Measurements from ENCODE around the gene LRPAP1. TPM values are rescaled to one million over a fixed set of nuclear protein-coding genes. Genes with fewer than 3 reads are reported as not detected.

The LRPAP1 gene
- total and polyA plus RNA-seq, 2 donors (not counting 3 experiments of a cell fraction or from before 2014, with no cell fraction given): 90.1 to 170 TPM

DNA sequence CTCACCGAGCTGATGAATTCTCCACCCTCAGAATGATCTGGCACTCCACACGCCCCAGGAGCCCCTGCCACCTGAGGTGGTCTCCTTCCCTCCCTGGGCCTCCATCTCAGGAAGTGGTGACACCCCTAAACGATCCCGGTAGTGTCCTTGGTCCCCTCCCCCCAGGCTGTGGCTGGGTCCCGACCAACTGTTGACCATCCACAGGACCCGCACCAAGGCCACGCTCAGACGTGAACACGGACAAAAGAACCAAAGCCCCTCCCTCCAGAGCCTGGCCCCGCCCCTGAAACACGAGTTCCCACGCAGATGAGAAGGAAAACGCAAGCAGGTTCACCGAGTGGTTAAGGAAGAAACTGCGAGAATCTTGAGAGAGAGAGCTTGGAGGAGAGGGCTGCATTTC, 16.6 kb downstream of the LRPAP1 start:
- no peak for TF ChIP-seq CTCF (IDR thresholded peaks at IDR 0.05; ENCODE audit: extremely low read depth in 1 of 2, insufficient read depth in 1 of 2, low read depth in 1 of 2, low read length in 2 of 2)
- TF ChIP-seq JUN (IDR thresholded peaks at IDR 0.05; ENCODE audit: borderline replicate concordance, insufficient read depth, insufficient read length, low read depth): no peak
- no peak for TF ChIP-seq FOS (IDR thresholded peaks at IDR 0.05; ENCODE audit: borderline replicate concordance, insufficient read depth, low read length)
- TF ChIP-seq, protein P1, sequence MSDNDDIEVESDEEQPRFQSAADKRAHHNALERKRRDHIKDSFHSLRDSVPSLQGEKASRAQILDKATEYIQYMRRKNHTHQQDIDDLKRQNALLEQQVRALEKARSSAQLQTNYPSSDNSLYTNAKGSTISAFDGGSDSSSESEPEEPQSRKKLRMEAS (IDR thresholded peaks at IDR 0.05; ENCODE audit: insufficient read depth, insufficient read length): no peak
- TF ChIP-seq MYC (IDR thresholded peaks at IDR 0.05; ENCODE audit: low read depth, low read length): no peak
- TF ChIP-seq GATA2 (IDR thresholded peaks at IDR 0.05; ENCODE audit: insufficient read depth, insufficient read length, low read depth, low read length): no peak
- TF ChIP-seq EZH2 (IDR thresholded peaks at IDR 0.05; ENCODE audit: borderline replicate concordance, low read depth, low read length, severe bottlenecking): no peak
- TF ChIP-seq POLR2AphosphoS5 (IDR thresholded peaks at IDR 0.05; ENCODE audit: insufficient read depth, low read depth, low read length): no peak
- TF ChIP-seq POLR2A (IDR thresholded peaks at IDR 0.05; ENCODE audit: low read depth, low read length): no peak
- CTCF ChIA-PET: no interaction called here
- H3K79me2 ChIP-seq (ENCODE audit: control insufficient read depth, insufficient read depth, low read length): no peaks in the 10 kb centered on the region
- no peak overlapping the region for H2AFZ ChIP-seq (ENCODE audit: low read depth, low read length)
- FAIRE-seq (no peak), DNase-seq (ENCODE audit: low read depth, low spot score) (no peak)
- BruUV-seq (replicated peaks): no TSS peak
- intact Hi-C loops (cut with micrococcal nuclease) (no loop called here), dilution Hi-C loops (cut with MboI; ENCODE audit: extremely low pct_ligation_motif_present, low sequenced_read_pairs) (no loop called here)
- no peaks in the 10 kb centered on the region for H3K27me3 ChIP-seq (ENCODE audit: control insufficient read depth in 2 of 2, insufficient read depth in 2 of 2, low read length in 2 of 2)
- H3K36me3 ChIP-seq (ENCODE audit: control insufficient read depth in 2 of 2, extremely low read depth in 1 of 2, insufficient read depth in 2 of 2, low read length in 2 of 2): peaks cover 15 to 59% of the 10 kb centered on the region in 2 experiments
- H3K9ac ChIP-seq (replicated peaks; ENCODE audit: extremely low read depth, insufficient read depth, low read length): no peak overlapping the region
- no peaks in the 10 kb centered on the region for H3K4me1 ChIP-seq (ENCODE audit: control insufficient read depth, extremely low read depth, insufficient read depth, low read length)
- no peaks in the 10 kb centered on the region for H3K9me1 ChIP-seq (replicated peaks; ENCODE audit: control insufficient read depth, extremely low read depth, insufficient read depth, low read length)
- H4K20me1 ChIP-seq (replicated peaks; ENCODE audit: control insufficient read depth, extremely low read depth, insufficient read depth, low read length): no peaks in the 10 kb centered on the region
- POLR2A ChIA-PET: no interaction called here
- H3K4me2 ChIP-seq (ENCODE audit: insufficient read depth, low read length): no peak overlapping the region
- H3K27ac ChIP-seq (ENCODE audit: insufficient read depth, low read depth, low read length): no peak overlapping the region
- no peak overlapping the region for H3K4me3 ChIP-seq (replicated peaks in 1 of 3; ENCODE audit: insufficient read depth in 1 of 3, low read depth in 1 of 3, low read length in 3 of 3)
- no peaks in the 10 kb centered on the region for H3K9me3 ChIP-seq (replicated peaks; ENCODE audit: control insufficient read depth, insufficient read depth, low read length)
